DND-41 (cell line): ENCODE data around the gene PDCD6IP.

ENCODE experiments used
- EZH2 ChIP-seq: IDR thresholded peaks from 3 replicates; pipeline ENCODE4 v1.6.1; 2012; ENCODE audit warnings: borderline replicate concordance, low read depth, mild to moderate bottlenecking, moderate library complexity, low read length, inconsistent platforms; ENCODE audit not compliant: severe bottlenecking
- TF ChIP-seq, protein P1 (sequence below): IDR thresholded peaks from 2 replicates; pipeline ENCODE4 v1.5.1; 2012; ENCODE audit warnings: borderline replicate concordance, low read length, moderate library complexity, mild to moderate bottlenecking; ENCODE audit not compliant: poor library complexity, severe bottlenecking; ENCODE audit errors: extremely low read depth

- TF ChIP-seq, protein P1, sequence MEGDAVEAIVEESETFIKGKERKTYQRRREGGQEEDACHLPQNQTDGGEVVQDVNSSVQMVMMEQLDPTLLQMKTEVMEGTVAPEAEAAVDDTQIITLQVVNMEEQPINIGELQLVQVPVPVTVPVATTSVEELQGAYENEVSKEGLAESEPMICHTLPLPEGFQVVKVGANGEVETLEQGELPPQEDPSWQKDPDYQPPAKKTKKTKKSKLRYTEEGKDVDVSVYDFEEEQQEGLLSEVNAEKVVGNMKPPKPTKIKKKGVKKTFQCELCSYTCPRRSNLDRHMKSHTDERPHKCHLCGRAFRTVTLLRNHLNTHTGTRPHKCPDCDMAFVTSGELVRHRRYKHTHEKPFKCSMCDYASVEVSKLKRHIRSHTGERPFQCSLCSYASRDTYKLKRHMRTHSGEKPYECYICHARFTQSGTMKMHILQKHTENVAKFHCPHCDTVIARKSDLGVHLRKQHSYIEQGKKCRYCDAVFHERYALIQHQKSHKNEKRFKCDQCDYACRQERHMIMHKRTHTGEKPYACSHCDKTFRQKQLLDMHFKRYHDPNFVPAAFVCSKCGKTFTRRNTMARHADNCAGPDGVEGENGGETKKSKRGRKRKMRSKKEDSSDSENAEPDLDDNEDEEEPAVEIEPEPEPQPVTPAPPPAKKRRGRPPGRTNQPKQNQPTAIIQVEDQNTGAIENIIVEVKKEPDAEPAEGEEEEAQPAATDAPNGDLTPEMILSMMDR, result no peak
- no peak for TF ChIP-seq EZH2
Measured at GRCh38 chr3:33874815-33875214, 76.4 kb downstream of the PDCD6IP start.
